Posterior cingulate gyrus (tissue), 11 donors: ENCODE measurements around the gene ELOA.
A peak's percentile ranks its signal among the peaks of the same experiment; 100 is the strongest.
"Not testable (repeated sequence)": the region's sequence is repeated elsewhere in the genome, so short reads cannot be mapped to it uniquely, and the experiment has no call there.

Experiments
- DNase-seq, 10 donors: peaks; one replicate each; pipeline versions ENCODE4 v3.0.0 to v3.0.0-alpha.2; 2020 to 2021; ENCODE audit warnings: mixed read lengths in 3 of 10
- intact Hi-C: fragments of 100-400 bp; cut with DNase I; formaldehyde crosslinking; loops from one replicate; pipeline ENCODE4 v1.15.1; 2023

Gene ELOA

DNA sequence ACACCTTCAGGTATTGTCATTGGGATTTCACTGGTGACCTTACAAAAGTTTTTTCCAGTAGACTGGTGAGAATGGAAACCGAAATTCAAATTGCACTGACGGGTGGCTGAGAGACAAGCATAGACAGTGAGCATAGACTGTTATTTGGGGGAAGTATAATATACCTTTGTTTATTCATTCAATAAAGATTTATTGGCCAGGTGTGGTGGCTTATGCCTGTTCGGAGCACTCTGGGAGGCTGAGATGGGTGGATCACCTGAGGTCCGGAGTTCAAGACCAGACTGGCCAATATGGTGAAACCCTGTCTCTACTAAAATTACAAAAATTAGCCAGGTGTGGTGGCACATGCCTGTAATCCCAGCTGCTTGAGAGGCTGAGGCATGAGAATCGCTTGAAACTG is 10.0 kb upstream of the ELOA start:
- DNase-seq, intact Hi-C loops: not testable (repeated sequence)

DNA sequence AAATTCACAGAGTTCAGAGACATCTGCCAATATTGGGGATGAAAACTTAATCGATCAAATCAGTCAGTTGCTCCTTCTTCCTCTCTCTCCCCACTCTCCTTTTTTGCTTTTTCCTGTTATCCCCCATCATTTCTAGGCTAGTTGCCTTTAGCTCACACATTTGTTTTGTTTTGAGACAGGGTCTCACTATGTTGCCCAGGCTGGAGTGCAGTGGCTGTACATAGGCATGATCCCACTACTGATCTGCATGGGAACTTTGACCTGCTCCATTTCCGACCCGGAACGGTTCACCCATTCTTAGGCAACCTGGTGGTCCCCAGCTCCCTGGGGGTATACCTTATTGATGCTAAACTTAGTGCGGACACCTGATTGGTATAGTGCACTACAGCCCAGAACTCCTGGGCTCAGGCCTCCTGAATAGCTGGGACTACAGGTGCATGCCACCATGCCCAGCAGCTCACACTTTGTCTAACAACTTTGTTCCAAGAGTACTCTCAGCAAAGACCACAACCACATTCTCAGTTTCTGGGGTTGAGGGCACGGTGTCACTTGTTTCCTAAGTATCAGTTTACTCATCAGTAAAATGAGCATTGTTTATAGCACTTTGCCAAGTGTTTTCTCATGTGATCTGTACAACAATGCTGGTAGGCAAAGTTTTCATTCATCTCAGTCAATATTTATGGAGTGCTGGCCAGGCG is 6.7 kb upstream of the ELOA start:
- no peak for DNase-seq
- intact Hi-C loops: no loop called here

DNA sequence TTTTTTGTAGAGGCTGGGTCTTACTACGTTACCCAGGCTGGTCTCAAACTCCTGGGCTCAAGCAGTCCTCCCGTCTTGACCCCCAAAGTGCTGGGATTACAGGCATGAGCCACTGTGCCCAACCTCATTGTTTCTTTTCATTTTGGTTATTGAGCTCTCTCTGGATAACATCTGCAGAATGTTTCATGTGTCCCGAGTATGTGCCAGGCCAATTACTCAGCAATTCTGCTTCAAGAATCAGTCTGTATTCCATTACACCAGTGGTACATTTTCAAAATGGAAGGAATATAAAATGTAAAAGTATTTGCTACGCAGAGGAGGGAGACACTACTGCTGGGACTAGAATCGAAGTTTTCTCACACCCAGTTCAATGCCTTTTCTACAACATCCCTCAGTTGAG is 1.7 kb upstream of the ELOA start:
- intact Hi-C loops: loop anchor here (5.0 kb wide), 1 partner anchor 36 kb away; the partner anchor contains the start of gene PITHD1
- no peak for DNase-seq

DNA sequence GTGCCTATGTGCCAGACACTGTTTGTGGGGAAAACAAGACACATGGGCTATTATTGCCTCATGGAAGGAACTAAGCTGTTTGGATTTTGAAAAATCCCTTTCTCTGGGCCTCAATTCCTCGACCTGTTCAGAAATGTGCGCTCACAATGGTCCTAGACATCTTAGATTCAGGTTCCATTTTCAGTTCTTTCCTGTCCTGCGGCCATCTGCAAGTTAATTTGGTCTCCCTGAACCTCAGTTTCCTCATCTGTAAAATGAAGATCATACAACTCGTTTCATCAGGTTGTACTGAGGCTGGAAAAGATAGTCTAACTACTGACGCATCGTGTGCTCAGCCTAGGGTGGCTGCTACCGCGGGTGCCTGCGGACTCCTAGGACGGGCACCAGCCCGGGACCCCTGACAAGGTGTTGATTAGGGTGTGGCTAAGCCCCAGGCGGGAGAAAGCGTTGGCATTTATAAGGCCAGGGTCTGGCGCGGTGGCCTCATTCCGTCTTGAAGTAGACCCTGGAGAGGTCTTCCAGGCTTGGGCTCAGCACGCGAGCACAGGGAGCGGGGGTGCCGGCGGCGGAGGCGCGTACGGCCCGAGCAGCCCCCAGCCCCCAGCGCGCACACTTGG is 493 bp upstream of the ELOA start:
- peak in 3 of 10 donors; percentile 17 to 85 (median 77) for DNase-seq
- intact Hi-C loops: loop anchor here (5.0 kb wide), 1 partner anchor 35 kb away; the partner anchor contains the start of gene PITHD1

DNA sequence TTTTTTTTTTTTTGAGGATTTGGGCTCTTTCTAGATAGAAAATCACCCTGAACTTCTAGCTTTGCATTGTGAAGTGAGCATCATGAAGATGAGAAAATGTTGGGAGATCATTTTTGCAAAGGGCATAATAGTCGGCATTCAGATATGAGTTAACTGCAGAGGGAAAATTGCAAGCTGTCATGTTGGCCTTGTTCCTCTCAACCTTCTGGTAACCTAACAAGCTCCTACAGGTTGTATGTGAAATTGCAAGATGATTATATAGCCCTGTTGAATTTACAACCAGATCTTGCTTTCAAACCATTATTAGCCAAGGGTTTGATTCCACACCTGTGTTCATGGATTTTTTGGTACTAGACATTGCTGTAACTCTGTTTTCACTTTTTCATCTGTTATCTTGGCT is 2.2 kb downstream of the ELOA start:
- DNase-seq: no peak
- intact Hi-C loops: loop anchor here (2.0 kb wide), 1 partner anchor 55 kb away; the partner anchor contains the start of gene RPL11

DNA sequence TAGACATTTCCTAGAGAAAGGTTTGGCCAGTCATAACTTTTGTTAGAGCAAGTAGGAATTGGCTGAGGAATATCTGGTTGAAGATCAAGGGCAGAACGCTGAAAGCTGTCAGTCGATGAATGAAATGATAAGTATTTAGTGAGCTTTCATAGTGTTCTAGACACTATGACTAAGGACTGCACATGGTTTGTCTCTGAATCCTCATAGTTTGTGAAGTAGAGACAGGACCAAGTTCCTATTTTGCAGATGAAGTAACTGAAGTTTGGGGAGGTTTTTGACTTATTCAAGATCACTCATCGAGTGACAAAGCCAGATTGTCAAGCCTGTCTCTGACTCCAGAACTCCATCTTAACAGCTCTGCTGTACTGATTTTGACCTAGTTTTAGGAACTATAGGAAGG is 4.7 kb downstream of the ELOA start:
- no peak for DNase-seq
- intact Hi-C loops: no loop called here

DNA sequence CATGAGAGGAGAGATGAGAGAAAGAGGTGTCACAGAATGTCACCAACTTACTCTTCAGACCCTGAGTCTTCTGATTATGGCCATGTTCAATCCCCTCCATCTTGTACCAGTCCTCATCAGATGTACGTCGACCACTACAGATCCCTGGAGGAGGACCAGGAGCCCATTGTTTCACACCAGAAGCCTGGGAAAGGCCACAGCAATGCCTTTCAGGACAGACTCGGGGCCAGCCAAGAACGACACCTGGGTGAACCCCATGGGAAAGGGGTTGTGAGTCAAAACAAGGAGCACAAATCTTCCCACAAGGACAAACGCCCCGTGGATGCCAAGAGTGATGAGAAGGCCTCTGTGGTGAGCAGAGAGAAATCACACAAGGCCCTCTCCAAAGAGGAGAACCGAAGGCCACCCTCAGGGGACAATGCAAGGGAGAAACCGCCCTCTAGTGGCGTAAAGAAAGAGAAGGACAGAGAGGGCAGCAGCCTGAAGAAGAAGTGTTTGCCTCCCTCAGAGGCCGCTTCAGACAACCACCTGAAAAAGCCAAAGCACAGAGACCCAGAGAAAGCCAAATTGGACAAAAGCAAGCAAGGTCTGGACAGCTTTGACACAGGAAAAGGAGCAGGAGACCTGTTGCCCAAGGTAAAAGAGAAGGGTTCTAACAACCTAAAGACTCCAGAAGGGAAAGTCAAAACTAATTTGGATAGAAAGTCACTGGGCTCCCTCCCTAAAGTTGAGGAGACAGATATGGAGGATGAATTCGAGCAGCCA is 8.0 kb downstream of the ELOA start:
- intact Hi-C loops: no loop called here
- peak in 2 of 10 donors; percentile 5 to 28 for DNase-seq

DNA sequence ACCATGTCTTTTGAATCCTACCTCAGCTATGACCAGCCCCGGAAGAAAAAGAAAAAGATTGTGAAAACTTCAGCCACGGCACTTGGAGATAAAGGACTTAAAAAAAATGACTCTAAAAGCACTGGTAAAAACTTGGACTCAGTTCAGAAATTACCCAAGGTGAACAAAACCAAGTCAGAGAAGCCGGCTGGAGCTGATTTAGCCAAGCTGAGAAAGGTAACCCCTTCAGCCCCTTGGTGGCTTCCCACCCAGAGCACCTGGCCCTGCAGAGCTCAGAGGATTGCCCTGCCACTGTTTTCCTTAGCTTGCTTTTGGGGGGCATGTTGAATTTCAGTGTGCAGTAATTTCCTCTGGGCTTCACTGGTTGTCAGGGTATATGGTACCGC is 8.5 kb downstream of the ELOA start:
- DNase-seq: no peak
- intact Hi-C loops: no loop called here

DNA sequence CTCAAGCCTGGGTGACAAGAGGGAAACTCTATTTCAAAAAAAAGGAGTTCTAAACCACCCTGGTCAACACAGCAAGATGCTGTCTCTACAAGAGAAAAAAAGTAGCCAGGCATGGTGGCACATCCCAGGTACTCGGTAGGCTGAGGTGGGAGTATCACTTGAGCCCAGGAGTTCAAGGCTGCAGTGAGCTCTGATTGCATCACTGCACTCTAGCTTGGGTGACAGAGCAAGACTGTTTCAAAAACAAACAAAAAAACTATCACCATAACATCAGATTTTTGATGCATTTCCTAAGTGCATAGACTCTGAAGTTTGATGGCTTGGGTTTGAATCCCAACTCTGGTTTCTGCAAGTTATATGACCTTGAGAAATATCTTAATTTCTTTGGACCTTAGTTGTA is 9.6 kb downstream of the ELOA start:
- intact Hi-C loops: no loop called here
- DNase-seq: no peak

DNA sequence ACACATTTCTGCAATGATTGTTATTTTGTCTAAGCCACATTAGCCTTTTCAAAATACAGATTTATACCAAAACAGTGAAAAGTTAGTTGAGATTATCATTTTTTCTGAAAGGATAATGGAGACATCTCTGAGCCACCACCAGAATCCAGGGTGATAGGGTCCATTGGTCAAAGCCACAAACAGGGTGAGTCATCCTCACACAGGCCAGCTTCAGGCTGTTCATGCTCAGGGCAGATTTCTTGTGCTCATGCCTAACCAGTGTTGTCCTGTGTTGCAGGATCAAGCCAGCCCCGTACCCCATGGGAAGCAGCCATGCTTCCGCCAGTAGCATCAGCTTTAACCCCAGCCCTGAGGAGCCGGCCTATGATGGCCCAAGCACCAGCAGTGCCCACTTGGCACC is 13.4 kb downstream of the ELOA start:
- intact Hi-C loops: no loop called here
- DNase-seq: no peak

DNA sequence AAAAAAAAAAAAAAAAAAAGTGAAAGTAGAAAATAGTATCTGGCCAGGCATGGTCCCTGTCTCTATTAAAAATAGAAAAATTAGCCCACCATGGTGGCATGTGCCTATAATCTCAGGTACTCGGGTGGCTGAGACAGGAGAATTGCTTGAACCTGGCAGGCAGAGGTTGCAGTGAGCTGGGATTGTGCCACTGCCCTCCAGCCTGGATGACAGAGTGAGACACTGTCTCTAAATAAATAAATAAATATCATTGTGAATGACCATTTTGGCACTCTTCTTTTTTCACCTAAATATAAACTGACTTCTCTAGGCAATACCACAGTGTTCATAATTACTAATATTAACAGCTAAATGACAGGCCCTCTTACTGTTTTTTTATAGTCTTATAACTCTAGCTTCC is 14.5 kb downstream of the ELOA start:
- DNase-seq: no peak
- intact Hi-C loops: no loop called here

DNA sequence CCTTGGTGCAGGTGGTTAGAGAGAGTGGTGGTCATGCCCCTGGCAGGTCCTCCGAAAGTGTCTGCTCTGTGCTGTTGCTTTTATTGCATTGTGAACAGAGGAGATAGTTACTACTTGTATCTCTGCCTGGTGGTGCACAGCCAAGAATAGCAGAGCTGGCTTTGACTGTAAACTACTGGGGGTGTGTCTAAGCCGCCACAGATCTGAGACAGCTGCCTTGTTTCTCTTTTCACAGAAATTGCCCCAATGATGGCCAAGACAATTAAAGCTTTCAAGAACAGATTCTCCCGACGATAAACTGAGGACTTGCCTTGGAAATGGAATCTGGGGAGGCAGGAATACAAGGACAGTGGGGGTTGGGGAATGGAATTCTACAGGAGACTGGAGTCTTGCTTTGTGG is 16.0 kb downstream of the ELOA start:
- peak in 7 of 10 donors; percentile 25 to 91 (median 45) for DNase-seq
- intact Hi-C loops: no loop called here

DNA sequence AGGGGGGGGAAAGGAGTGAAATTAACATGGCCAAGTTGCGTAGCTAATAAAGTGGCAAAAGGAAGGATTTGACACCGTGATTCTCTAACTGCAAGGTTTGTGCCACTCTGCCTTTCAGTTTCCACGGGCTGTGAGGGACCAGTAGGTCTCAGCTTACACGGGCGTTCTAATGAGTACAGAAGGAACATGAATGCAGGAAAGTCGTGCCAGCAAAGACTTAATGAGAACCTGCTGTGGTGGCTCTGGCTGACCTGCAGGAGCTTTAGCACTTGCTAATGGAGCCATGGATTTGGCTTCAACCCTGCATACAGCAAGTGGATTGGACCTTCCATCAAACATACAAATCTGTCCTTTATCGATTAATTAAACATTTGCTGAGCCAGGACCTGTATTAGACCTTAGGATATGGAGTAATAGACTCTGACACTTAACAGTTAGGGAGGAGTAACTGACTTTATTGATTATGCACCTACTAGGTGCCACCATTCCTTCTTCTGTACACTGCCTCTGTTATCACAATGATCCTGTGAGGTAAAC is 19.8 kb downstream of the ELOA start:
- intact Hi-C loops: no loop called here
- no peak for DNase-seq

DNA sequence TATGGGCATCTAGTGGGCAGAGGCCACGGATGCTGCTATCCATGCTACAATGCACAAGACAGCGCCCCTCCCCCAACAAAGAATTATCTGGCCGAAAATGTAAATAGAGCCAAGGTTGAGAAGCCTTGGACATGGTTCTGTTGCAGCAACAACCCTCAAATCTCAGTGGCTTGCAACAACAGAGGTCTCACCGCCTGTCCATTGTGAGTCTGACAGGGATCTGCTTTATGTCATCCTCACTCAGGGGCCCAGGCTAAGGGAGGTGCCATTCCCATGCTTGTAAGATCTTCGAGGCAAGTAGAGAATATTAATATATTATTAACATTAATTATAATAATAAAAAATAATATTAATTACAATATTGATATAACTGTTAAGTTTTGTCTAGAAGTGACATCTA is 25.5 kb downstream of the ELOA start:
- intact Hi-C loops: no loop called here

DNA sequence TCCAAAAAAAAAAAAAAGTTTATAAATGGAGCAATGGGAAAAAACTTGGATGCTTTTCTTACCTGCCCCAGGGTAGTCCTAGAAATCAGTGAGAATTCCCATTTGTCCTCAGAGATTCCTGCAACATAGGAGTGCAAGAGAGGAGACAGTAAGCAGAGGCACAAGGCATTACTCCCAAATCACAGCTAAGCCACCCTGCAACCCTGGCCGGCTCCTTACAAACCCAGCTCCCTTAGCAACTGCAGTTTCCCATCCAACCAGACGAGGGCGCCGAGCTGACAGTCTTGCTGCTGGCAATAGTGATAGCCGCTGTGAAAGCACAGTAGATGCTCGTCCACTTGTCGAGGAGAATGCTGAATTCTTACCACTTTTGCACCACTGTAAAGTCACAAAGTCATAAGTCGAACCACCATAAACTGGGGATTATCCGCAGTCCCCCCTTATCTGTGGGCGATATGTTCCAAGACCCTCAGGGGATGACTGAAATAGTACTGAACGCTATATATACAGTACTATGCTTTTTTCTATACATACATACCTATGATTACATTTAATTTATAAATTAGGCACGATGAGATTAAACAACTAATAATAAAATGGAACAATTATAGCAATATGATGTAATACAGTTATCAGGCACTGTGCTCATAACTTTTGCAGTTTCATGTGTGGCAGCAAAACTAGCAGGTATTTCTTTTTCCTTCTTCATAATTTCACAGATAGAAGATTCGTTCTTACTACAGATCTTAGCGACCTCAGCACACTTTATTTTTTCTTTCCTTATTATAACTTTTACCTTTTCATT is 29.0 kb downstream of the ELOA start:
- DNase-seq: peak; percentile 78 to 98 (median 92)
- intact Hi-C loops: loop anchor here (1.0 to 2.0 kb wide), 2 partner anchors 97 to 144 kb away; partner anchors contain the start of gene FUCA1

More for the DNA sequence above, 25.5 kb downstream of the ELOA start:
- DNase-seq: no peak

DNA sequence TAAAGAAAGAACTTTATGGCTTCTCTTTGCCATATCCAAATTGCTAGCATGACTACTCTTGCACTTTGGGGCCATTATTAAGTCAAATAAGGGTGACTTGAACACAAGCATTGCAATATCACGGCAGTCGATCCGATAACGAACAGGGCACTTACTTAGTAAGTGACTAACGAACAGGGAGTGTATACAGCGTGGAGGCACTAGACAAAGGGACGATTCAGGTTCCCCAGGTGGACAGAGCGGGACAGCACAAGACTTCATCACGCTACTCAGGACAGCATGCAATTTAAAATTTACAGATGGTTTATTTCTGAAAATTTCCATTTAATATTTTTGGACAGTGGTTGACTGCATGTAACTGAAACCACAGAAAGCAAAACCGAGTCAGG is 29.6 kb downstream of the ELOA start:
- no peak for DNase-seq
- intact Hi-C loops: loop anchor here (1.0 to 2.0 kb wide), 2 partner anchors 96 to 143 kb away; partner anchors contain the start of gene FUCA1

DNA sequence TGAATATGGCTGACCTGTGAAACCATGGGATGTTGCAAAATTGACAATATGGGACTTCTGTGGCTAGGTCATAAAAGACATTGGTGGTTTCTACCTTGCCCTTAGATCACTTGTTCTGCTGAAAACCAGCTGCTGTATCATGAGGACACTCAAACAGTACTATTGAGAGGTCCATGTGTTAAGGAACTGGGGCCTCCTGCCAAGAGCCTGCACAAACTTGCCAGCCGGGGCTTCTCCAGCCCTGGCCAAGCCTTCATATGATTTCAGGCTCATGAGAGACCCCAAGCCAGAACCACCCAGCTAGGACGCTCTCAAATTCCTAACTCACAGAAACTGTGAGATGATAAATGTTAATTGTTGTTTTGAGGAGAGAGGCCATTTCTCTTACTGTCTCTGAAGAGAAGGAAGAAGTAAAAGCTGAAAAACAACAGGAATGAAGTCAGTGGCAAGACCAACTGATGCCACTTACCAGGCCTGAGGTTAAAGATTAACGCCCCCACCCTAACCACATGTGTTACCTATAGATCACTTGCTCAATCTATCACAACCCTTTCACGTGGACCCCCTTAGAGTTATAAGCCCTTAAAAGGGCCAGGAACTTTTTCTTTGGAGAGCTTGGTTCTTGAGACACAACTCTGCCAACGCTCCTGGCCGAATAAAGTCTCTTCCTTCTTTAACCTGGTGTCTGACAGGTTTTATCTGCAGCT is 31.1 kb downstream of the ELOA start:
- no peak for DNase-seq
- intact Hi-C loops: no loop called here

DNA sequence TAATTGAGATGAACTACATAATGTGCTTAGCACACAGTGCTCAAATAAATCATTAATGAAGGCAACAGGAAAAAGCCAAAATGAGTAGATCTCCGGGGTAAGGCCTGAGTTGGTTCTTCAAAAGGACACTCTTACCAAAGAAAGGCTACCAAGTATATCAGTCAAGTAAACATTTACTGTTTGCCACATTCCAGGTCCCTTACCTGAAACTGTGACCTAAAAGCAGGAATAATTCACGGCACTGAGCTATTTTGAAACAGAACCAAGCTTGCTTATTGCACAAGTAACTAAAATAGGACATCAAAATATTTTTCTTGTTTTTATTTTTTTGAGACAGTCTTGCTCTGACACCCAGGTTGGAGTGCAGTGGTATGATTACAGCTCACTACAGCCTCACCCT is 32.9 kb downstream of the ELOA start:
- intact Hi-C loops: loop anchor here (5.0 kb wide), 1 partner anchor 34 kb away; the partner anchor contains the start of gene ELOA

More for the DNA sequence above, 32.9 kb downstream of the ELOA start:
- DNase-seq: no peak
